Loucy (cell line): ENCODE data around the gene NCOA4.

Experiments used
- EZH2phosphoT487 ChIP-seq: fragments of 200-600 bp; IDR thresholded peaks from 2 replicates; pipeline ENCODE4 v1.6.1; 2018; ENCODE audit warnings: antibody characterized with exemption, mild to moderate bottlenecking, moderate library complexity, borderline replicate concordance
- TF ChIP-seq, protein P1 (sequence below): fragments of 200-600 bp; sonication (generic); conservative IDR thresholded peaks from 2 replicates; pipeline ENCODE4 v1.5.1; 2014; ENCODE audit warnings: mild to moderate bottlenecking, antibody characterized with exemption, low read length

DNA sequence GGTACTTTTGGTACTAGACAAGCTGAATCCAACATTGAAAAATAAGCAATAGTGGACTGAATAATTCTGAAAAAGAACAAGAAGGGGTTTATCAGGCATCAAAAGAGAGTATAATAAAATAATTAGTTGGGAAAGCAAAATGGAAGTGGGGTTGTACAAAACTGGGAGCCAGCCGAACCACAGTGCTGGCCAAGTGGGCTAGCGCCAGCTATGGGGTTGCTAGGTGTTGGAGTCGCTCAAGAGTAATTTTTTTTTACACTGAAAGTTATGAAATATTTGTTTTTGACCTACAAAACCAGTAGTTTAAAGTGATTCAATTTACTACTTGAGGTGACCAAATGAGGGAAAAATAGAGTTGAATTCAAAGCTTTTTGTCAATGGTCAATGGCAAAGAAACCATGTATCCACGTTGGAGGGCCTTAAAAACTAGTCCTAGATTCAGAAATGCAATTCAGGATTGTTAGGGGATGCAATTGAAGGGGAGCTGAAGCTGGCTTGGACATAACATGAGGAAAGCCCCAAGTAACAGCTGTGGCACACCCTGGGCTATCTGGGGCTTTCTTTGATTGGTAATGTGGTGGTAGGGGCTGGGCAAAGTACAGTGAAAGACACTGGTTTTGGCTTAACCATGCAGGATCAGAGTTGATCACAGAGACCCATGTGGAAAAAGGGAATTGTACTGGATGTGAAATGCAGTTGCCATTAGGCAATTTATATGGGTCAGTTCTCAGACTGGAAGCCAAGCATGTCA, 43.9 kb upstream of the NCOA4 start:
- TF ChIP-seq, protein P1, sequence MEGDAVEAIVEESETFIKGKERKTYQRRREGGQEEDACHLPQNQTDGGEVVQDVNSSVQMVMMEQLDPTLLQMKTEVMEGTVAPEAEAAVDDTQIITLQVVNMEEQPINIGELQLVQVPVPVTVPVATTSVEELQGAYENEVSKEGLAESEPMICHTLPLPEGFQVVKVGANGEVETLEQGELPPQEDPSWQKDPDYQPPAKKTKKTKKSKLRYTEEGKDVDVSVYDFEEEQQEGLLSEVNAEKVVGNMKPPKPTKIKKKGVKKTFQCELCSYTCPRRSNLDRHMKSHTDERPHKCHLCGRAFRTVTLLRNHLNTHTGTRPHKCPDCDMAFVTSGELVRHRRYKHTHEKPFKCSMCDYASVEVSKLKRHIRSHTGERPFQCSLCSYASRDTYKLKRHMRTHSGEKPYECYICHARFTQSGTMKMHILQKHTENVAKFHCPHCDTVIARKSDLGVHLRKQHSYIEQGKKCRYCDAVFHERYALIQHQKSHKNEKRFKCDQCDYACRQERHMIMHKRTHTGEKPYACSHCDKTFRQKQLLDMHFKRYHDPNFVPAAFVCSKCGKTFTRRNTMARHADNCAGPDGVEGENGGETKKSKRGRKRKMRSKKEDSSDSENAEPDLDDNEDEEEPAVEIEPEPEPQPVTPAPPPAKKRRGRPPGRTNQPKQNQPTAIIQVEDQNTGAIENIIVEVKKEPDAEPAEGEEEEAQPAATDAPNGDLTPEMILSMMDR, result no peak
- TF ChIP-seq EZH2phosphoT487, result no peak
